NCI-H1417 (cell line): ENCODE measurements around the gene INAVA.
"Not testable (repeated sequence)": the region's sequence is repeated elsewhere in the genome, so short reads cannot be mapped to it uniquely, and the experiment has no call there.

ENCODE experiments used
- DNase-seq, 3 experiments: peaks; one replicate each; lab custom pipeline; 2025; lab: John Stamatoyannopoulos, UW

INAVA gene

DNA sequence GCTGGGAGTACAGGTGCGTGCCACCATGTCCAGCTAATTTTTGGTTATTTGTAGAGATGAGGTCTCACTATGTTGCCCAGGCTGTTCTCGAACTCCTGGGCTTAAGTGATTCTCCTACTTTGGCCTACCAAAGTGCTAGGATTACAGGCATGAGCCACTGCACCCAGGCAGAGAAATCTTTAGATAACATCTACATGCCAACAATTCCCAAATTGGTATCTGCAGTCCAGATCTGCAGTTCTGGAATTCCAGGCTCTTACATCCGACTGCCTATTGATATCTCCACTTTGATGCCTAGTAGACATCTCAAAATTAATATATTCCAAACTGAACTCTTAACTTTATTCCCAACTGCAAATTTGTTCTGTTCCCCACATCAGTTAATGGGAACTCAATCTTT is 23.3 kb downstream of the INAVA start:
- no peak for DNase-seq

DNA sequence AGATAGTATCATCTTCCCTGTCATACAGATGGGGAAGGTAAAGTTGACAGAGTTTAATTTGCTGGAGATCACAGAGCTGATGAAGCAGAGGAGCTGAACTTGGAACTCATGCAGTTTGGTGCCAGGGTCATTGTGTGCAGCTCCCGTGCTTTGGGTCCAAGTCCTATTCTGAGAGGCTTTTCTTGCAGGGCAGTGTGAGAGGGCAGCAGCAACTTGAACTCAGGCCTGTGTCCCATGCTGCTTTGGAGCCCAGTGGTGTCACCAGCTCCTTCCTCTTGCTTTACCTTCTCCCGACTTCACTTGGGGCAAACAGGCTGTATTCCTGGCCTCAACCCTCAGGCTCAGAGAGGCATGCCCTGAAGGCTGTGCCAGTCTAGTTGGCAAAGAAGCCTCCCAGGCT is 24.7 kb downstream of the INAVA start:
- no peak for DNase-seq

DNA sequence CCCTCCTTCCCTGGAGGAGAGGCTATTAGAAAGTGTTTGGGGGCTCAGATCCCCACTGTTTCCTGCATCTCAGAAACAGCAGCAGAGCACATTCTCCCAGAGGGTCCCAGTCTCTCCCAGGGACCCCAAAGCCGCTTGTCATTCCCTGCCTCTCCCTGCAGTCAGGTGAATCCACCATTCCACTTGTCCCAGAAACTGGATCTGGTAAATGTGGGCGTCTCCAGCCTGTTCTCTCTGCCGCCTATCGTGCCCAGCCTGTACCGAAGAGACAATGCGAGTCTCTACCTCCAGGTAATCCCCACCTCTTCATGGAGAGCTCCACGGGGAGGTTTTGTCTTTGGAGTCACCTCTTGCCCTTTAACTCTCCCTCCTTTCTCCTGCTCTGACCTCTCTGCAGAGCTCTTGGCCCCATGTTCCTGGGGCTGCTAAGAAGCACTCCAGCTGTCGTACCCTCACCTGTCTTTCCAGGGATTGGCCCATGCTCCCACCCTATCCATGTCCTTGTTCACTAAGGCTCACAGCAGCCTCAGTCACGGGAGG is 26.9 kb downstream of the INAVA start:
- DNase-seq: no peak

DNA sequence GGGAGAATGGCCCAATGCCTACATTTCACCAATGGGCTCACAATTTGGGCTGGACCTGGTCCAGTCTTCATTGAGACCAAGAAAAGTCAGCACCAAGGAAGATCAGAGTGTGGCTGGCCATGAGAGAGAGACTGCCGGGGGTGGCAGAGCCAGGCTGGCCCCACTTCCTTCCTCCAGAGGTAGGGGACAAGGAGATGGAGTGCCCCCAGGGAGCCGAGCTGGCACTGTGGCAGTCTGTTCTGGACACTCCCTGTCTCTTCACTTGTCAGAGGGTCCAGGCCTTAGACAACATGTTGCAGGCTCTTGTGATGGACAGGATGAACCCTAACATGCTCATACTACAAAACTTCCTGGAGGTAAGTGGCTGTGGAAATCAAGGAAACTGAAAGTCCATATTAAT is 27.7 kb downstream of the INAVA start:
- DNase-seq: no peak

DNA sequence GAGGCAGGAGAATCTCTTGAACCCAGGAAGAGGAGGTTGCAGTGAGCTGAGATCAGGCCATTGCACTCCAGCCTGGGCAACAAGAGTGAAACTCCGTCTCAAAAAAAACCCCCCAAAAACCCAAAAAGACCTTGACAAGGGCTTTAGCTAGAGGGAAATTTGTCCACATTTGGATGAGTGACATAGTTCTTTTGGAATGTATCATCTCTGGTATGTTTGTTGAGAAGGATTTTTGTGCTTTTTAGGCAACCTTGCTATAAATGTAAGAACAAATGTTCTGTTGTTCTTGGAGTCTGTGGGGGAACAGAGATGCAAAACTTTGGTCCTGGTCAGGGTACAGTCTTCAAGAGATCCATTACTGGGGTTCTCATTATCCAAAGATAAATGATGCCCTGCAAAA is 28.9 kb downstream of the INAVA start:
- no peak for DNase-seq

DNA sequence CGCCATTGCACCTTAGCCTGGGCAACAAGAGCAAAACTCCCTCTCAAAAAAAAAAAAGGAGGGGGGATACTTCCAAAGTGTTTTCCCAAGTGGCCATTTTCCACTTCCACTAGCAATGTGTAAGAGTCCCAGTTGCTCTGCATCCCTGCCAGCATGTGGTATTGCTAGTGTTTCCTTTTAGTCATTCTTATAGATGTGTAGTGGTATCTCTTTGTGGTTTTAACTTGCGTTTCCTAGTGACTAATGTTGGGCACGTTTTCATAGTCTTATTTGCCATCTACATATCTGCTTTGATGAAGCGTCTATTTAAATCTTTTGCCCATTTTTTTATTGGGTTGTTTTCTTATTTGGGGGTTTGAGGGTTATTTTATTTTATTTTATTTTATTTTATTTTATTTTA is 31.1 kb downstream of the INAVA start:
- DNase-seq: no peak

DNA sequence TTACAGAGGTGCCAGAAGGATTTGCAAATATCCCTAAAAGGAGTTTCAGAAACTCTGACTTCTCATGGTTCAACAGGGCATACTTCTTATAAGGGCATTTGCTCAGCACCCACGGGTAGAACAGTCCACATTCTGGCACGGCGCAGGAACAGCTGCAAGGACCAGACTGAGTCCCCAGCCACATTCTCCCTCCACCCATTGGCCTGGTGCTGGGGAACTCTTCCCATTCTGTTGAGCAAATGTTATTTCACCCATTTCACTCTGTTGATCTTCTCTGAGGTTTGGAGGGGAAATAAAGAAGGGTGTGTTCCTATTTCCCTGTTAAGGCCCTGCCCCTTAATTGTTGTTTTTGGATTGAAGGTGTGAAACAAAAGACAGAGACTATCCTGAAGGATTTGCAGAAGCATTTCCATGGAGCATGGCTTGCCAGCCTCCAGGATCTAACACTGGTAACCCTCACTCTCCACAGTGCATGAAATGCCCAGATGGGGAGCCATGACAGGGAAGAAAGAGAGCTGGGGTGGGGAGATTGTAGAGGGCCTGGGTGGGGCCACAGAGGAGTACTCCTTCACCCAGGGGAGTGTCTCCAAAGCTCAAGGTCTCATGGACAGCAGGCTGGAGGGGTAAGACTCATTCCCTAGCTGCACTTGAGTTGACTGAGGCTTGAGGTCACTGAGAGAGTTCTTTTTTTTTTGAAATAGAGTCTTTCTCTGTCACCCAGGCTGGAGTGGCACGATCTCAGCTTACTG is 35.0 kb downstream of the INAVA start:
- DNase-seq: no peak

DNA sequence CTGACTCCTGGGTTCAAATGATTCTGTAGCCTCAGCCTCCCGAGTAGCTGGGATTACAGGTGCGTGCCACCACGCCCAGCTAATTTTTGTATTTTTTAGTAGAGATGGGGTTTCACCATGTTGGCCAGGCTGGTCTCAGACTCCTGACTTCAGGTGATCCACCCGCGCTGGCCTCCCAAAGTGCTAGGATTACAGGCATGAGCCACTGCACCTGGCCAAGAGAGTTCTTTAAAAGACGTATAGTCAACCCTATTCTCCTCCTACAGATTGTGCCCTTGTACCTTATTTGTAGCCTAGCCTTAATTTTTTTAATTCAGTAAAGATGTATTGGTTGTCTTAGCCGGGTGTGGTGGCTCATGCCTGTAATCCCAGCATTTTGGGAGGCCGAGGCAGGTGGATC is 35.6 kb downstream of the INAVA start:
- DNase-seq: not testable (repeated sequence)

DNA sequence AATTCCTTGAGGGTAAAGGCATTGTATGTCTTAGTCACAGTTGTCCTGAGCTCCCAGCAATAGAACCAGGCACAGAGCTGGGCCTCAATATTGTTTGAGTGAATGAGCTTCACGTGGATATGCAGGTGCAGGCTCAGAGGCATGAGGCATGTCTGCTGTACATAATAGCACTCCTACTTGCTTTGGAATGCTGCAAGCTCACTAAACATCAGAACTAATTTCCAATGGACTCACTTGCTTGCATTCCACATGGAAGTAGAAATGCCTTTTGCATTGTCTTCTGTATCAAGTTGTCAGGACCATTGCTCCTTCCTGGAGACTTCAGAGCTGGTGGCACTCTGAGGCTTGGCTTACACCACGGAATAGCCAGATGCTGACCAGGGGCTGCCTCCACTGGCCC is 37.1 kb downstream of the INAVA start:
- DNase-seq: no peak

DNA sequence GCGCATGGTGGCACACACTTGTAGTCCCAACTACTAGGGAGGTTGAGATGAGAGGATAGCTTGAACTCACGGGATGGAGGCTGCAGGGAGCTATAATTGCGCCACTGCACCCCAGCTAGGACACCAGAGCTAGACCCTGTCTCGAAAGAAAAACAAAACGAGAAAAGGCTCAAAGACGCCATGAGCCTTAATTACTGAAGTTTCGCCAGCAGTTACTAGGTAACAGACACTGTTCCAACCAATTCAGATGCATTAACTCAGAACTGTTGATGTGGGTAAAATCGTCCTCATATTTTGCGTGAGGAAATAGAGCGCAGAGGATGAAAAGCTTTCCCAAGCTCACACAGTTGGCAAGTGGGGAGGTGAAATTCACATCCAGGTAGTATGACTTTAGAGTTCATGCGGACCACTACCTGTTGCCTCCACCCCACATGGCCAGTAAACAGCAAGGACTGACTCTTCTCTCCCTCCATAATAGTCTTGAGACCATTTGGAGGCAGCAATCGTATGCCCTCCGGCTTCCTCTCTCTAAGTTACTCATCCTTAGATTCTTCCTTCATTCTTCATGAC is 40.1 kb downstream of the INAVA start:
- DNase-seq: no peak

DNA sequence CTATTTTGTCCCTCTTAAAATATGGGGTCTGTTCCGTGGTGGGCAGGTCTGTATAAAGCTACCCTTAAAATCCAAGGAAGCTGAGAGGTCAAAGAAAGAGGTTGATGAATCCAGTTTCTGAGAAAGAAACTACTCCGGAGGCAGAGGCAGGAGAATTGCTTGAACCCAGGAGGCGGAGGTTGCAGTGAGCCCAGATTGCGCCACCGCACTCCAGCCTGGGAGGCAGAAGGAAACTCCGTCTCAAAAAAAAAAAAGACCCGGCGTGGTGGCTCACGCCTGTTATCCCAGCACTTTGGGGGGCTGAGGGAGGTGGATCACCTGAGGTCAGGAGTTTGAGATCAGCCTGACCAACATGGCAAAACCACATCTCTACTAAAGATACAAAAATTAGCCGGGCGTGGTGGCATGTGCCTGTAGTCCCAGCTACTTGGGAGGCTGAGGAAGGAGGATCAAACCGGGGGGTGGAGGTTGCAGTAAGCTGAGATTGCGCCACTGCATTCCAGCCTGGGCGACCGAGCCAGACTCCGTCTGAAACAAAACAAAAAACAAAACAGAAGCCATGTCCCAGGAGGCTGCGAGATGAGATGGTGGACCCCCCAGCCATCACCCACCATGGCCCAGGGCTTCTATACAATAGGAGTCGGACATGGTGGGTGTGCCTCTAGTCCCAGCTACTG is 40.7 kb downstream of the INAVA start:
- not testable (repeated sequence) for DNase-seq

DNA sequence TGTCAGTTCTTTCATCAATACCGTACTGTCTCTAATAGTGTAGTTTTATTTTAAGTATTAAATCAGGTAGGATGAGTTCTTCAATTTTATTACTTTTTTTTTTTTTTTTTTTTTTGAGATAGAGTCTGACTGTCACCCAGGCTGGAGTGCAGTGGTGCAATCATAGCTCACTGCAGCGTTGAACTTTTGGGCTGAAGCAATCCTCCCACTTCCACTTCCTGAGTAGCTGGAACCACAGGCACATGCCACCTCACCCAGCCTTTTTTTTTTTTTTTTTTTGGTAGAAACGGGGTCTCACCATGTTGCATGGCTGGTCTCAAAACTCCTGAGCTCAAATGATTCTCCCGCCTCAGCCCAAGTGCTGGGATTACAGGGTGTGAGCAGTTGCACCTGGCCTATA is 44.3 kb downstream of the INAVA start:
- no peak for DNase-seq

DNA sequence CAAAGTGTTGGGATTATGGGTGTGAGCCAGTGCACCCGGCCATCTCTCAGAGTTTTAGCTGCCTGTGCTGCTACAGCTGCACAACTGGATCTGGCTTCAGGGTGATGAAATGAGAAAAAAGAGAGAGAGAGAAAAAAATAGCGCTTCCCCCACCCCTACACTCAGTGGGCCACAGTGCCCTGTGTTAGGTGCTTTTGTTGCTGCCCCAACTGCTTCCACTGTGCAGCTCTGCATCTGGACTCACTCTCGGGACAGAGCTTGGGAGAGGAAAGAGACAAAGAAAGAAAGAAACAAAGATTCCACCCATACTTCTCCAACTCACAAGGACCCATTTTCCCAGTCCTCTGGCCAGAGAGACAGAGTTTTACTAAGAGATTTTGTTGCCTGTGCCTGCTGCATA is 50.4 kb downstream of the INAVA start:
- no peak for DNase-seq

DNA sequence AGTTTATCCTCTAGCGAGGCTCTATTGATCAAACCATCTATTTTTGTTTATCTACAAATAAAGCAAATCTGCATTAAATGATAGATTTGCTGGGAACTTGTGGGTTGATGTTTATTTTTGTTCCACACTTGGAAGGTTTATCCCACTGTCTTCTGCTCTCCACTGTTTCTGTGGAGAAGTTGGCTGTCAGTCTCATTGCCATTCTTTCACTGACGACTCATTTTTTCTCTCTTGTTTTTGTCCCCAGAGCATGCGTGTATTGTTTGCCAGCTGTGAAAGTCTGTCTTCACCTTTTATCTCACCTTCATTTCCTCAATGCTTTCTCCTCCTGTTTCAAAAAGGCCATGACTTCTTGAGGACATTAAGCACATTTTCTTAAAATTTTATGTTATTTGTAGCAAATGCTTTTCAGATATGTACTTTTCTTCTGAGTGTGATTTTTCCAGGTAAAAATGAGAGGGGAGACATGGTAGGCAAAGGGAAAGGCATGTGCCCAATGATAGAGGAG is 52.4 kb downstream of the INAVA start:
- DNase-seq: no peak

DNA sequence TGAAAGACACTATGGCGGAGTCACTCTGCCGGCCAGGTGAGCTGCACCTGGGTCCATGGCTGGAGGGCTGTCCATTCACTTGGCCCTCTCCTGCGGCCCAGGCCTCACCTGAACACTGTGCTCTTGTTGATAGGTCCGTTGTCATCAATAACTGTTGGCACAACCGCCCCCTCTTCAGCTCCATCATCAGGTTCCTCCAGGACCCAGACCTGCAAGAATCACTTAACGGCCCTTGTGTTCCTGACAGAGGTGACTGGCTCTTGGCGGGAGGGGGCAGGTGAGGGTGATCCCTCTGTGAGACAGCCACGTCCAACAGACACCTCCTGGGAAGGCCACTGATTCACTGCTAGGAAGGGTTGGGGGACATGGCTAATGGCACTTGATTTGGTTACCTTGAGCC is 54.9 kb downstream of the INAVA start:
- no peak for DNase-seq

DNA sequence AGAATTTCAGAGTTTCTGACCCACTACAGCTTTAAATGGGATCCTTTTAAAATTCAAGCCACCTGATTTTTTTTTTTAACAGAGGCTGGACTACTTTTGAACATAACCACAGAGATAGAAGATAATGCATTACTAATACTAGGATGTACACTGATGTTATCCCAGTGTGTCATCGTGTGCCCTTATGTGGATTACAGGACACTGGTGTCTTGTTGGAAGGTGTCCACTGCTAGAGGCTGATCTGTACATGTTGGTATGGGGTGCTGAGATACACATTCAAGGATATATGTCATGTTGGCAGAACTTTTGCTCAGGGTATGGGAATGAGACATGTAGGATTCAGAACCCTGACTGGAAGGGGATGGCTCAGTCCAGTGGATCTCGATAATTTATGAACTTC is 56.3 kb downstream of the INAVA start:
- DNase-seq: no peak

DNA sequence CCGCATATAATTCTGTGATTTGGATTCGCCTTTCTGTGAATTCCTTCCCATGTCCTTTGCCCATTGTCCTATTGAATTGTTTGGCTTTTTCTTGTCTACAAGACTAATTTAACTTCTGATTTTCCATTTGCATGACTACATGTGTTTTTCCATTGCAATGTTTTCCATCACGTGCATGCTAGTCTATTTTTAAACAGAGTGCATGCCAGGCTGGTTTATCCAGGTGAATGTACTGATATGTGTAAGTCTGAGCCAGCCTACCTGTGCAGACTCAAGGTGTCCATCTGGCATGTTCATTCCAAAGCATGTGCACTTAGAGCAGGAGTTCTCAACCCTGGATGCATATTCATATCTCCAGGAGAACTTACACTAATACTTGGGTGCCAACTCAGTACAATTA is 59.7 kb downstream of the INAVA start:
- DNase-seq: no peak

DNA sequence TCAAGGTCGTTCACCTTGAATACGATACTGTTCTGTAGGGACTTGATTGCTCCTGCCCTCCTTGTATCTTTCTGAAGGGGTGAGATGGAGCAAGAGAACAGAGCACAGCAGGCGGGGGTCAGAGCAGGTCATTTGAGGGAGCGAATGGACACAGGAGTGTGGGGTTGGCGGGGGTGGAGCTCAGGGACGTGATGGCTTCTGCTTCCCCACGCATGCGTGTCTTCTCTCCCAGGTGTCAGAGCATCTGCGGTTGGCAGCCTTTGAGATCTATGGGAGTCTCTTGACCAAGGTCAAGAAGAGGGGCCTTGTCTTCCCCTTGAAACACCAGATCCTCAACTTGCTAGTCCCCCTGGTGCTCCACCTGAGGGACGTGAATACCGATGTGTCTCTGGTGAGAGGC is 63.9 kb downstream of the INAVA start:
- no peak for DNase-seq

DNA sequence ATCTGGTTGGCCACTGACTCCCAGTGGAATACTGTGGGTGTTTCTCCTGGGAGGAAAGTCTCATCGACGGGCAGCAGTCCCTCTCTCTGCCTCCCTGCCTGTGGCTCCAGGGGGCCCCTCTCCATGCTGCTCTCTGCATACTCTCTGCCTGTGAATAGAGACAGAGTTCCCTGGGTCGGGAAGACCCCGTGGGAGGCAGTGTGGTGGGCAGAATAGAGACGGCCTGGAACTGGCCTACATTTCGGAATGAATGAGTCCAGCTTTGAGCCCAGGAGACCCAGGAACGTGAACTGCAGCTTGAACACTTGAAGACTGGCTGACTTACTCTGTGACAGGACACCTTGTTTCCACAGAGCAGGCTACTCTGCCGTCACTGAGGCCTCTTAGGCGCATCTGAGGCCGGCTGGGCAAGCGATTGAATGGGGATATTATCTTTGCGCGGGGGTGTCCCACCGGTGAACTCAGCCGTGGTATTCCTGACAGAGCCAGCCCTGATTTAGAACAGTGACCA is 64.8 kb downstream of the INAVA start:
- no peak for DNase-seq

DNA sequence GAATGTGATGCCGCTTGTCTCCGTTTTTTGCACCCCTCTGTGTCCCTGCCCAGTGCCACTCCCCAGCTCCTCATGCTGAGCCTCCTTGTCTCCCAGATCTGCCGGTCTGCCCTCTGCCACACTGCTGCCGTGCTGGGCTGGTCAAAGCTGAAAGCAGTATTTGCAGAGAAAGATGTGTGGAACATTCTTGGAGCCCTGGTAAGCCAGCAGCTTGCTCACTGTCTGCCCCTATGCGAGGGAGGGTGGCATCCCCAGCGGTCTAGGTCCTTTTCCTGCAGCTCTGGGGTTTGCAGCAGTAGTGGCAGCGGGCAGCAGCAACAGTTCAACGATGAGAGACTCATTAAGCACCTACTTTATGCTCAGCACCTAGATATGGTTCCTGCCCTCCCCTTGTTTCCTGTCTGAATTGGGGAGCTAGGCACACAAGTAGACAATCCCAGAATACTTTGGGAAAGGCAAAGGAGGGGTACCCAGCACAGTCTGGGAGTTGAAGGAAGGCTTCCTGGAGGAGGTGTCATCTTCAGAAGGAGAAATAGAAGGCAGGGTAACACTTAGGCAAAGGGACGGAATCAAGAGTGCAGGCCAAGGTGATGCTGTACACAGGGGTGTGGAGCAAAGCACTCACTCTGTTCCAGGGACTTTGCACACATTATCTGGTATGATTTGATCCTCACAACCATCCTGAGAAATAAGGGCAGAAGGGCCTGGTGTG is 65.7 kb downstream of the INAVA start:
- no peak for DNase-seq

DNA sequence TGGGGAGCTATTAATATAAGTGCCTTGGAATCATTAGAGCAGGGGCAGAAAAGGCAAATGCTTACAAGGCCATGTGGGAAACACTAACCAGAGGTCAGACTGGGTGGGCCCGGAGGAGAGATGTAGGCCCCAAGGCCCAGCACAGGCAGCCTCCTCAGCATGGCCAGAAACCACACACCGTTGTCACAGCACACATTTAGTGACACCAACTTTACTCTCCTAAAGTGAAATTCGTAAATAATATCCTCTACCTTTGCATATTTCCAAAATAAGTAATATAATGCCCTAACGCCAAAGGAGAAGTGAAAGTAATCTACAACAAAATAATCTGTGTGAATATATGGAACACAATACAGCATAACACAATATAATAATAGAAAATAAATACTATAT is 66.2 kb downstream of the INAVA start:
- DNase-seq: no peak

DNA sequence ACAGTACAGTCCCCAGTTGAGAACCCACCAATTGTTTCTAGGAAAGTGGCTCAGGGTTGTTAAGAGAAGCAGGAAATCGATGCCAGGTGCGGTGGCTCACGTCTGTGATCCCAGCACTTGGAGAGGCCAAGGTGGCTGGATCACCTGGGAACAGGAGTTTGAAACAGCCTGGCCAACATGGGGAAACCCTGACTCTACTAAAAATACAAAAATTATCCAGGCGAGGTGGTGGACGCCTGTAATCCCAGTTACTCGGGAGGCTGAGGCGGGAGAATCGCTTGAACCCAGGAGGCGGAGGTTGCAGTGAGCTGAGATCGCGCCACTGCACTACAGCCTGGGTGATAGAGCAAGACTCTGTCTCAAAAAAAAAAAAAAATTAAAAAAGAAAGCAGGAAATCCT is 67.5 kb downstream of the INAVA start:
- DNase-seq: not testable (repeated sequence)
